Nephron (organoid): ENCODE results near the gene SEPSECS.
A peak's percentile ranks its signal among the peaks of the same experiment; 100 is the strongest.

ENCODE experiments used
- H3K27ac Mint-ChIP-seq, 3 experiments: 2 replicates each; pipeline ENCODE4 v1.8.0; 2020; ENCODE audit warnings: mixed read lengths in 3 of 3, mild to moderate bottlenecking in 2 of 3, moderate library complexity in 1 of 3
- H3K27me3 Mint-ChIP-seq: 2 replicates; pipeline ENCODE4 v1.8.0; 2021; ENCODE audit warnings: low read depth, mild to moderate bottlenecking, moderate library complexity, mixed read lengths
- H3K36me3 Mint-ChIP-seq: 2 replicates; pipeline ENCODE4 v1.8.0; 2020; ENCODE audit warnings: low read depth, mixed read lengths
- H3K4me1 Mint-ChIP-seq: 2 replicates; pipeline ENCODE4 v1.8.0; 2020; ENCODE audit warnings: mixed read lengths
- H3K4me3 Mint-ChIP-seq, 3 experiments: 2 replicates each; pipeline ENCODE4 v1.8.0; 2020; ENCODE audit warnings: mild to moderate bottlenecking in 3 of 3, mixed read lengths in 3 of 3, moderate library complexity in 2 of 3
- H3K9me3 Mint-ChIP-seq: 2 replicates; pipeline ENCODE4 v1.8.0; 2020; ENCODE audit warnings: mixed read lengths
- TF ChIP-seq, protein P1 (sequence below), 3 experiments: fragments of 200-600 bp; sonication (generic); IDR thresholded peaks; one replicate each; pipeline ENCODE4 v1.5.0; 2021; ENCODE audit warnings: antibody characterized with exemption in 3 of 3; ENCODE audit not compliant: unreplicated experiment in 3 of 3

Gene SEPSECS

DNA sequence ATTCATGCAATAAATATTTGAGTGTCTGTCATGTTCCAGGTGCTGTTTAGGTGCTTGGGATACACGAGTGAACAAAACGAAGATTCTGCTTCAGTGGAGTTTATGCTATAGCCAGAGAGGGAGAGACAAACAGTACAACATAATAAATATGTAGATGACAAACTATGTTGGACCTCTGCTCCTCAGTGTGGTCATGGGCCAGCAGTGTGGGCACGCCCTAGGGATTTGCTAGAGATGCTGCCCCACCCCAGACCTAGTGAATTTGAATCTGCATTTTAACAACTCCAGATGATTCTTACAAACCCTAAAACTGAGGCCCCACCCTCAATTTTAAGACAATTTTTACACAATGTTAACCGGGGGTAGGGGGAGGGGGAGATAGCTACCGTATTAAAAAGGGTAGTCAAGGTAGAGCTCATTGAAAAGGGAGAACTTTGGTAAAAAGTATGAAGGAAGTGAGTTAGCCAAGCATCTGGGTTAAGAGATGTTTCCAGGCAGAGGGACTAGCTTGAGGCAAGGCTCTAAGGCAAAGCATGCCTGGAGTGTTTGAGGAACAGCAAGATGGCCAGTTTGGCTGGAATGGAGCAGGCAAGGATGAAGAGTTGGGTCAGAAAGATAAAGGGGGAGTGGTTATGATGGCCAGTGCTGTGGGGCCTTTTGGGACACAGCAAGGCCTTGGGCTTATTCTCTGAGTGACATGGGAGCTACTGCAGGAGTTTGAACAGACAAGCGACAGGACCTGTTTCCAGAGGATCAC is 42.4 kb downstream of the SEPSECS start:
- Mint-ChIP-seq H3K36me3 (no peaks in the 10 kb centered on the region), H3K27ac (no peak overlapping the region)

DNA sequence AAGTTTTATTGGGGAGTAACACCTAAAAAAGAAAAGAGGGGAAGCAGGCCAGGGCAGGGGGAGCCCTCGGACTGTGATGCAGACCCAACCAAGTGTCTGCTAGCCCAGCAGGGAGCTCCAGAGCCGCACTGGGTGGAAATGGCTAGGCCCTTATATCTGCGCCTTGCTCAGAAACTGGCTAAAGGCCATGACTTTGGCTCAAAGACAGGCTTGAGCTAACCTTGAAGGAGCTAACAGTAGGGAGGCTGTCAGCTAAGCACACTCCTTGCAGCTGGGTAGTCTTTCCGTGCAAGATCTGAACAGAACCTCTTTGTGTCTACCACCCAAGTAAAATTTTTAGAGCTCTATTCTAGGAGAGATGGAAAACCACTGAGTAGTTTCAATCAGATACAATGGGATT is 43.0 kb downstream of the SEPSECS start:
- peaks cover 12% of the 10 kb centered on the region for H3K4me1 Mint-ChIP-seq
- no peaks in the 10 kb centered on the region for H3K36me3 Mint-ChIP-seq
- no peaks in the 10 kb centered on the region for H3K27me3 Mint-ChIP-seq
- TF ChIP-seq, protein P1, sequence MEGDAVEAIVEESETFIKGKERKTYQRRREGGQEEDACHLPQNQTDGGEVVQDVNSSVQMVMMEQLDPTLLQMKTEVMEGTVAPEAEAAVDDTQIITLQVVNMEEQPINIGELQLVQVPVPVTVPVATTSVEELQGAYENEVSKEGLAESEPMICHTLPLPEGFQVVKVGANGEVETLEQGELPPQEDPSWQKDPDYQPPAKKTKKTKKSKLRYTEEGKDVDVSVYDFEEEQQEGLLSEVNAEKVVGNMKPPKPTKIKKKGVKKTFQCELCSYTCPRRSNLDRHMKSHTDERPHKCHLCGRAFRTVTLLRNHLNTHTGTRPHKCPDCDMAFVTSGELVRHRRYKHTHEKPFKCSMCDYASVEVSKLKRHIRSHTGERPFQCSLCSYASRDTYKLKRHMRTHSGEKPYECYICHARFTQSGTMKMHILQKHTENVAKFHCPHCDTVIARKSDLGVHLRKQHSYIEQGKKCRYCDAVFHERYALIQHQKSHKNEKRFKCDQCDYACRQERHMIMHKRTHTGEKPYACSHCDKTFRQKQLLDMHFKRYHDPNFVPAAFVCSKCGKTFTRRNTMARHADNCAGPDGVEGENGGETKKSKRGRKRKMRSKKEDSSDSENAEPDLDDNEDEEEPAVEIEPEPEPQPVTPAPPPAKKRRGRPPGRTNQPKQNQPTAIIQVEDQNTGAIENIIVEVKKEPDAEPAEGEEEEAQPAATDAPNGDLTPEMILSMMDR (IDR thresholded peaks at IDR 0.05; ENCODE audit: unreplicated experiment in 3 of 3), result no peak
- no peak overlapping the region for H3K27ac Mint-ChIP-seq
- no peak overlapping the region for H3K4me3 Mint-ChIP-seq
- H3K9me3 Mint-ChIP-seq, result no peaks in the 10 kb centered on the region

More for the DNA sequence above, 42.4 kb downstream of the SEPSECS start:
- TF ChIP-seq, protein P1 (IDR thresholded peaks at IDR 0.05; ENCODE audit: unreplicated experiment in 3 of 3), result no peak
- H3K9me3 Mint-ChIP-seq, result no peaks in the 10 kb centered on the region
- no peak overlapping the region for H3K4me3 Mint-ChIP-seq
- no peaks in the 10 kb centered on the region for H3K27me3 Mint-ChIP-seq
- peaks cover 10% of the 10 kb centered on the region for H3K4me1 Mint-ChIP-seq

DNA sequence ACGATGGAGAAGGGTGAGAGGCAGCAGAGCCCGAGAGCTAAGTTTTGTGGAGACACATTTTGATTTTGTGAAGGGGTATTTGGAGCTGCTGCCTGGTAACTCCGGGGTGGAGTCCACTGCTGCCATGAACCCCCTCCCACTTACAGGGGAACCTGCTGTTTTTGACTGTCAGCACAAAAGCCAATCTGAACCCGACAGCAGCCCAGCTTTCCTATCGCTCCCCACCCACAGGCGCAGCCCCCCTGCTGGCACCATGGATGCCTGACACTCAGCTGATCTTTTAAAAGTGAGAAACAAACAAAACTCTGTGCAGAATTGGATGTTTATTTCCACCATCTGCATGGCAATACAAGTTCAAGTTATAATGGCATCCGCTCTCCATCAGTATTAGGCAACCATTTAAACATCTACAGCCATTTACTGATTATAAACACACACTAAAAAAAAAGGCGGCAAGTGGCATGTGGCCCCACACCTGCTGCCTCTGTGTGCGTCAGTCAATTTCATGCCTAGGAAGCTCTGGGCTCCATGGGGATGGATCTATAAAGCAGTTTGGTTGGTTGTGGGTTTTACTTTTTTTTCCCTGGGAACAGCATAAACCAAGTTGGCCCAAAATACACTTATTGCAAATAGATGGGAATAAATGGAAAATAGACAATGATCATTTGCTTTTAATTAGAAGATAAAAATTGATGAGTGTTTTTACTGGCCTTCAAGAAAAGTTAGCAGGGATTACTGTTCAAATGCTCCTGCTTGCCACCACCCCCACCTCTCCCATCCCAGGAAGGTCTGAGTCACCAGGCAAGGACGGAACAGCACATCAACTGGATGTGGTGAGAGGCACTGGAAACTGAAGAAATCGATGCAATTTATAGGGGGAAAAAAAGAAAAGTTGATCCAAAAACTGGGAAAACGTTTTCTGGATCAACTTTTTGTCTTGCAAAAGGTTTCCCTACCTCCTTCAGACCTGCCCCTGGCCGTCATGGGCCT is 46.0 kb downstream of the SEPSECS start:
- no peaks in the 10 kb centered on the region for H3K36me3 Mint-ChIP-seq
- H3K27ac Mint-ChIP-seq, result no peak overlapping the region
- peaks cover 17% of the 10 kb centered on the region for H3K4me1 Mint-ChIP-seq
- TF ChIP-seq, protein P1 (IDR thresholded peaks at IDR 0.05; ENCODE audit: unreplicated experiment in 3 of 3), result no peak
- H3K27me3 Mint-ChIP-seq, result peaks cover 7% of the 10 kb centered on the region
- no peak overlapping the region for H3K4me3 Mint-ChIP-seq
- H3K9me3 Mint-ChIP-seq, result no peaks in the 10 kb centered on the region

DNA sequence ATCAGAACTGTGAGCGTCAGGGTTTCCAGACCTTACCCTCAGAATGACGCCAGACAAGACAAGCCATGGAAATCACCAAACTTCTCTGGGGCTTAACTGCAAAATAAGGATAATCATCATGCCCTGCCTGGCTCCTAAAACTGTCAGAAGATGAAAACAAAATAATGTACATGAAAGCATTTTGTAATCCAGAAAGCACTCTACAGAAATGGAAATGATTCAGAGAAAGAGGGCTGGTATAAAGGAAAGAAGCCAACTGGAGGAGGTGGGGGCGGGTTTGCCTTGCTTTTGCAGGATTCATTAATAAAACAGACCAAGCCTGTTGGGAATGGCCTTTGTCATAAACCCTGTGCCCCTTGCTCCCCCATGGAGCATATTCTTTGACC is 47.3 kb downstream of the SEPSECS start:
- TF ChIP-seq, protein P1 (IDR thresholded peaks at IDR 0.05; ENCODE audit: unreplicated experiment in 3 of 3), result no peak
- peaks cover 20% of the 10 kb centered on the region for H3K4me1 Mint-ChIP-seq
- no peaks in the 10 kb centered on the region for H3K9me3 Mint-ChIP-seq
- peak overlapping the region in 1 of 3 experiments; percentile 29 for H3K27ac Mint-ChIP-seq
- H3K27me3 Mint-ChIP-seq, result peaks cover 7% of the 10 kb centered on the region
- H3K36me3 Mint-ChIP-seq, result no peaks in the 10 kb centered on the region
- no peak overlapping the region for H3K4me3 Mint-ChIP-seq

DNA sequence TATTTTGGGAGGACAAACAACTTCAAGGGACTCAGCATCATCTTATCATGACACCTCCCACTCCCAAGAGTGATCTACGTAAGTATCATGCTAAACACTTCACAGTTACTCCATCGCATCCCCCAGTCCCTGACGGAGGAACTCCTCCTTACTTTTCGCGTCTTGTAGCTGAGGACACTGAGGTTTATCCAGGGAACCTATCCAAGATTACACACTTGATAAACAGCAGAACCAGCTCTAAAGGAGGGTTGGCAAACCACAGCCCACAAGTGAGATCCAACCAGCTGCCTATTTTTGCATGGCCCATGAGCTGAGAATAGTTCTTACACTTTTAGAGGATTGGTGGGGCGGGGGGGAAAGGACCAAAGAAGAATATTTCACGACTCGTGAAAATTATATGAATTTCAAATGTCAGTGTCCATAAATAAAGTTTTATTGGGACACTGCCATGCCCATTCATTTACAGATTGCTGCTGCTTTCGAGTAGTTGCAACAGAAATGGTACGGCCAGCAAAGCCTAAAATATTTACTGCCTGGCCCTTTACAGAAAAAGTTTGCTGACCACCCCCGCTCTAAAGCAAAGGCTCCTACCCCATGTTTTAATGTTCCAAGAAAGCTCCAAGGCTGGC is 47.8 kb downstream of the SEPSECS start:
- H3K9me3 Mint-ChIP-seq, result no peaks in the 10 kb centered on the region
- TF ChIP-seq, protein P1 (IDR thresholded peaks at IDR 0.05; ENCODE audit: unreplicated experiment in 3 of 3), result no peak
- H3K4me1 Mint-ChIP-seq, result peaks cover 26% of the 10 kb centered on the region
- peak overlapping the region in 1 of 3 experiments; percentile 29 for H3K27ac Mint-ChIP-seq
- H3K4me3 Mint-ChIP-seq, result no peak overlapping the region
- no peaks in the 10 kb centered on the region for H3K36me3 Mint-ChIP-seq
- peaks cover 7% of the 10 kb centered on the region for H3K27me3 Mint-ChIP-seq
